ENCODE results near the gene SLC16A2.

The SLC16A2 gene

DNA sequence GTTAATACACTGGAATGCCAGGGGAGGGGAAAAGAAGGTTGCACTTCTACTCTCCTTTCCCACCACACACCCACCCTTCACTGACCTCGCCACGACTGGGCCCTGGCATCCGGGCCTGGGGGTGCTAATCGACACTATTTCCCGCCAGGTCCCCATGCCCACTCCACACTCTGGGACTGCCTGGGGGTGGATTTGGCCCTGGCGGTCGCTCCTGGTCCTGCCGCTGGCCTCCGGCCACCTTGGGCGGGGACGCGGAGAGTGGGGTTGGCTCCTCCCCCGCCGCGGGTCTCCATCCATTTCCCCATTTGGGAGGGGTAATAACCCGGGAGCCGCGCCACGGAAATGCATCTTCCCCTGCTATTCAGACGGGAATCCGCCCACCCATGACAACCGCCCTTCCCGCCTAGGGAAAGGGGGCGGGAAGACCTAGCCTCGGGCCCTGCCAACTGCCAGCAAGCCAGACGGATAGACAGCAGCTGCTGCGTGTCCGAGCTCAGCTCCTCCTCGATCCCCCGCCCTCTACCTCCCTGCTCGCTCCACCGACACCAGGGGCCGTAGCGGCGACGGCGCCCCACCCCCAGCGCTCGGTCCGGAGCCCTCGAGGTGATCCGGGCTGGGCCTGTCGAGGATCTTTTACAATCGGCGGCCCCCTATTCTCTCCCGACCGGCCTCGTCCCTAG, 115.0 kb downstream of the SLC16A2 start:
- DNase-seq (ENCODE audit: low read depth), result peak; percentile 84
- TF ChIP-seq, protein P1, sequence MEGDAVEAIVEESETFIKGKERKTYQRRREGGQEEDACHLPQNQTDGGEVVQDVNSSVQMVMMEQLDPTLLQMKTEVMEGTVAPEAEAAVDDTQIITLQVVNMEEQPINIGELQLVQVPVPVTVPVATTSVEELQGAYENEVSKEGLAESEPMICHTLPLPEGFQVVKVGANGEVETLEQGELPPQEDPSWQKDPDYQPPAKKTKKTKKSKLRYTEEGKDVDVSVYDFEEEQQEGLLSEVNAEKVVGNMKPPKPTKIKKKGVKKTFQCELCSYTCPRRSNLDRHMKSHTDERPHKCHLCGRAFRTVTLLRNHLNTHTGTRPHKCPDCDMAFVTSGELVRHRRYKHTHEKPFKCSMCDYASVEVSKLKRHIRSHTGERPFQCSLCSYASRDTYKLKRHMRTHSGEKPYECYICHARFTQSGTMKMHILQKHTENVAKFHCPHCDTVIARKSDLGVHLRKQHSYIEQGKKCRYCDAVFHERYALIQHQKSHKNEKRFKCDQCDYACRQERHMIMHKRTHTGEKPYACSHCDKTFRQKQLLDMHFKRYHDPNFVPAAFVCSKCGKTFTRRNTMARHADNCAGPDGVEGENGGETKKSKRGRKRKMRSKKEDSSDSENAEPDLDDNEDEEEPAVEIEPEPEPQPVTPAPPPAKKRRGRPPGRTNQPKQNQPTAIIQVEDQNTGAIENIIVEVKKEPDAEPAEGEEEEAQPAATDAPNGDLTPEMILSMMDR (IDR thresholded peaks at IDR 0.05; ENCODE audit: low read length, missing control alignments), result peak; percentile 28

GRCh38 chrX:74536832-74537371, 115.6 kb downstream of the SLC16A2 start:
- DNase-seq (ENCODE audit: low read depth), result peak; percentile 60
- H3K4me3 ChIP-seq (replicated peaks; ENCODE audit: low read depth, low read length), result peak overlapping the region; percentile 48
- TF ChIP-seq, protein P1 (IDR thresholded peaks at IDR 0.05; ENCODE audit: low read length, missing control alignments), result no peak

More for the DNA sequence above, 115.0 kb downstream of the SLC16A2 start:
- H3K4me3 ChIP-seq (replicated peaks; ENCODE audit: low read depth, low read length), result peak overlapping the region; percentile 48

DNA sequence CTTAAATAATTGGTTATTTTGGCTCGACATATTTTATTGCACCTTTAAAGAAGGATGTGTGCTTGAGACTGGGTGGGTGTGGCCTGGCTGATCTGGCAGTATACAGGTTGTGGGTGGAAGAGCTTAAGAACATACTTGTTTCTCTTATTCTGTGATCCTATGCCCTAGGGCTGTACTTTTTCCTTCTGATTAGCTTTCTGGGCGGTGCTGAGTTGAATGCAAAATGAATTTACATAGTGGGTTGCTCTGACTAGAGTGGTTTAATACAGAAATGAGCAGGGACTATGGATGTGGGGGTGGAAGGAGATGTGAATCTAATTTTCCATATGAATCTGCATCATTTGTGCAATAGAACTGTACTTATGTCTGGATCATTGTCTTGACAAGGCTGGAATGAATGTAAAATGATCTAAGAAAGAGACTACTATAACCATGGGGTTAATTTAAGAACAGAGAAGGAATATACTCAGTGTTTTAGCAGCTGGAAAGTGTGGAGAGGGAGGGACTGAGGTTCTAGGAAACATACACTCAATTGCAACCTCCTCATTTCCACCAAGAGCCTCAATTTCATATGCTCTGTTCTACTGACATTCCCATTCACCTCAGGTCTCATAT, 119.4 kb downstream of the SLC16A2 start:
- DNase-seq (ENCODE audit: low read depth), result no peak

DNA sequence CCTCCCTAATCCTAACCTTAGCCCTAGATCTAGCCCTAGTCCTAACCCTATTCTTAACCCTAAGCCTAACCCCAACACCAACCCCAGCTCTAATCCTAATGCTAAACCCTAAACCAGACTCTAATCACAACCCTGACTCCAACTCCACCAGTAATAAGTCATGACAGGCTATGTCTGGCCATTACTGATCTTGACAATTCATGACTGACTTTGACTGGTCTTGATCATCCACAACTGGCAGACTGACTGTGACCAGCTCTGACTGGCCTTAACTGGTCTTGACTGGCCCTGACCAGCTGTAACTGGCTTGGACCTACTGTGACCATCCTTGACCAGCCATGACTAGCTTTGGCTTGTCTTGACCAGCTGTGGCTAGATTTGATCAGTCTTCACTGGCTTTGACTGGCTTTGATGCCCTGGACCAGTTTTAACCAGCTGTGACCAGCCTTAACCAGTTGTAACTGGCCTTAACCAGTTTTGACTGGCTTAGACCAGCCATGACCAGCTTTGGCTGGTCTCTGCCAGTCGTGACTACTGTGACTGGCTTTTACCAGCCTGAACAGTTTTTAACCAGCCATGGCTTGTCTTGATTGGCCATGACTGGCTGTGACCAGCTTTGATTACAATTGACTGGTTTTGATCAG, 124.7 kb downstream of the SLC16A2 start:
- H3K4me3 ChIP-seq (replicated peaks; ENCODE audit: low read depth, low read length), result no peak overlapping the region
- no peak for DNase-seq (ENCODE audit: low read depth)
- TF ChIP-seq, protein P1 (IDR thresholded peaks at IDR 0.05; ENCODE audit: low read length, missing control alignments), result no peak

More for the DNA sequence above, 119.4 kb downstream of the SLC16A2 start:
- H3K4me3 ChIP-seq (replicated peaks; ENCODE audit: low read depth, low read length), result no peak overlapping the region
- TF ChIP-seq, protein P1 (IDR thresholded peaks at IDR 0.05; ENCODE audit: low read length, missing control alignments), result no peak

DNA sequence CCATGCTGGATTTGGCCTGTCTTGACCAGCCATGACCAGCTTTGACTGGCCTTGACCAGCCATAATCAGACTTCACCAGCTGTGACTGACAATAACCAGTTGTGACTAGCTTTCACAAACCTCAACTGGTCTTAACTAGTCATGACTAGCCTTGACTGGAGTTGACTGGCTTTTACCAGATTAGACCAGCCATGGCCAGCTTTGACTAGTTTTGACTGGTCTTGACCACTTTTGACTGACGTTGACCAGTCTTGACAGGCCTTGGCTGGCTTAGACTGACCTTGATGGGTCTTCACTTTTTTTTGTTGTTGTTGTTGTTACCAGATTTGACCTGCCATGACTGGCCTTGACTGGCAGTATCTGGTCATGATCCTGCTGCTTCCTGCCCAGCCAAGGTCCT, 125.7 kb downstream of the SLC16A2 start:
- DNase-seq (ENCODE audit: low read depth), result no peak
- no peak overlapping the region for H3K4me3 ChIP-seq (replicated peaks; ENCODE audit: low read depth, low read length)
- TF ChIP-seq, protein P1 (IDR thresholded peaks at IDR 0.05; ENCODE audit: low read length, missing control alignments), result no peak

DNA sequence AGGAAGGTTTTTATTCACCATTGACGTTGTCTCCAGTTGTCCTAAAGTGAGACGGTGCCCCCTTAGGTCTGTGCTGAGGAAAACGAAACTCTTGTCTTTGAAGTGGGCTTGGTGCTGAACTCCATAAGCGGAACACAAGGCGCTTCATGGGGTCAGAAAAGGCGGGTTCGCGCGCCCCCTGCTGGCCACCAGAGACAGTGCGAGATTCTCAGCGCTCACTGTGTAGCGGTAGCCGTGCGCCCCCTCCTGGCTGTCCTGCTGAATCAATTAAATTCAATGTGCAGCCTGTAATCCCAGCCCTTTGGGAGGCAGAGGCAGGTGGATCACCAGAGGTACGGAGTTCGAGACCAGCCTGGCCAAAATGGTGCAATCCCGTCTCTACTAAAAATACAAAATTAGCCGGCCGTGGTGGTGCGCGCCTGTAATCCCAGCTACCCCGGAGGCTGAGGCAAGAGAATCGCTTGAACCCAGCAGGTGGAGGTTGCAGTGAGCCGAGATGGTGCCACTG, 129.1 kb downstream of the SLC16A2 start:
- TF ChIP-seq, protein P1 (IDR thresholded peaks at IDR 0.05; ENCODE audit: low read length, missing control alignments), result peak; percentile 76
- DNase-seq (ENCODE audit: low read depth), result peak; percentile 77
- H3K4me3 ChIP-seq (replicated peaks; ENCODE audit: low read depth, low read length), result peak overlapping the region; percentile 31

Measured in fibroblast of pulmonary artery (primary cell).